Cardiac muscle cell (in vitro differentiated cells and primary cell): ENCODE data around the gene UPF3B. TPM values are rescaled to one million over a fixed set of nuclear protein-coding genes. Genes with fewer than 3 reads are reported as not detected.

Experiments used
- DNase-seq, 2 donors: peaks; one replicate each; pipeline versions ENCODE4 v3.0.0 to v3.0.0-alpha.2; 2010 to 2017; ENCODE audit warnings: low read depth in 1 of 2, low spot score in 1 of 2
- H3K27ac ChIP-seq: fragments of 200-600 bp; sonication (generic); 2 replicates; pipeline ENCODE4 v1.5.1; 2016
- H3K27me3 ChIP-seq: fragments of 200-600 bp; sonication (generic); 2 replicates; pipeline ENCODE4 v1.6.0; 2016; ENCODE audit warnings: control low read depth
- H3K36me3 ChIP-seq: fragments of 200-600 bp; sonication (generic); 2 replicates; pipeline ENCODE4 v1.5.1; 2016; ENCODE audit warnings: control low read depth
- H3K4me1 ChIP-seq: fragments of 200-600 bp; sonication (generic); 2 replicates; pipeline ENCODE4 v1.8.1; 2017; ENCODE audit warnings: low read depth, mild to moderate bottlenecking, mixed run types
- H3K4me3 ChIP-seq: fragments of 200-600 bp; sonication (generic); 2 replicates; pipeline ENCODE4 v1.5.1; 2016; ENCODE audit warnings: mild to moderate bottlenecking
- H3K9me3 ChIP-seq: fragments of 200-600 bp; sonication (generic); 2 replicates; pipeline ENCODE4 v1.5.1; 2017; ENCODE audit warnings: low read depth, mild to moderate bottlenecking, control low read depth
- CTCF ChIP-seq: IDR thresholded peaks from 2 replicates; pipeline ENCODE4 v1.5.1; 2012; ENCODE audit warnings: low read depth, mild to moderate bottlenecking, low read length
- polyA plus RNA-seq: library from polyadenylated mRNA; unstranded; fragments of >200 nt; fragmentation: Nextera tagmentation; extraction: Ambion mirVana; gene quantifications from 2 replicates; pipeline ENCODE4 v1.2.1, GENCODE V29; 2016
- total RNA-seq: library from RNA; depleted of rRNA; stranded (reverse); fragments of >200 nt; gene quantifications from 2 replicates; pipeline ENCODE4 v1.2.3, GENCODE V29; 2016

UPF3B gene
- total and polyA plus RNA-seq, 2 experiments from 2014 or later: 5.5 to 22.2 TPM

- DNase-seq: peak; percentile 17 to 45
- H3K27me3 ChIP-seq: no peaks in the 10 kb centered on the region
- H3K27ac ChIP-seq: peak overlapping the region; percentile 99
- peaks cover 3% of the 10 kb centered on the region for H3K4me1 ChIP-seq
- no peaks in the 10 kb centered on the region for H3K9me3 ChIP-seq
- peak; percentile 15 for TF ChIP-seq CTCF
- peaks cover 6% of the 10 kb centered on the region for H3K36me3 ChIP-seq
- H3K4me3 ChIP-seq: peak overlapping the region; percentile 63
Measured at GRCh38 chrX:119790977-119791436, 61.8 kb downstream of the UPF3B start.

GRCh38 chrX:119784747-119785446 is 67.9 kb downstream of the UPF3B start:
- Histone ChIP-seq H3K27ac (no peak overlapping the region), H3K9me3 (no peaks in the 10 kb centered on the region), H3K27me3 (no peaks in the 10 kb centered on the region), H3K4me3 (no peak overlapping the region), H3K36me3 (peaks cover 17% of the 10 kb centered on the region), H3K4me1 (peaks cover 3% of the 10 kb centered on the region)
- peak in 1 of 2 donors; percentile 41 for DNase-seq
- peak; percentile 59 for TF ChIP-seq CTCF

Other genes with a start within 250 kb of the UPF3B start
- gene NKRF, start 246.5 kb downstream of the UPF3B start, total RNA-seq: 4.3 and 5.1 TPM in 2 replicates
- 4.2 and 6.8 TPM in 2 replicates for gene NKRF, start 246.5 kb downstream of the UPF3B start, polyA plus RNA-seq
- gene SEPTIN6, start 159.8 kb downstream of the UPF3B start, total RNA-seq: 69.3 and 78.7 TPM in 2 replicates
- gene SEPTIN6, start 159.8 kb downstream of the UPF3B start, polyA plus RNA-seq: 51.0 and 54.6 TPM in 2 replicates
- 0.95 and 1.3 TPM in 2 replicates for gene SOWAHD, start 94.4 kb downstream of the UPF3B start, total RNA-seq
- 1.2 and 1.5 TPM in 2 replicates for gene SOWAHD, start 94.4 kb downstream of the UPF3B start, polyA plus RNA-seq
- 789 and 2,257 TPM in 2 replicates for gene RPL39, start 61.3 kb downstream of the UPF3B start, total RNA-seq
- 735 and 894 TPM in 2 replicates for gene RPL39, start 61.3 kb downstream of the UPF3B start, polyA plus RNA-seq
- gene RNF113A, start 18.8 kb upstream of the UPF3B start, total RNA-seq: 35.7 and 42.9 TPM in 2 replicates
- 26.0 and 28.3 TPM in 2 replicates for gene RNF113A, start 18.8 kb upstream of the UPF3B start, polyA plus RNA-seq
- gene NDUFA1, start 18.9 kb upstream of the UPF3B start, total RNA-seq: 38.3 and 71.7 TPM in 2 replicates
- 476 and 587 TPM in 2 replicates for gene NDUFA1, start 18.9 kb upstream of the UPF3B start, polyA plus RNA-seq
- not detected in 2 replicates for gene AKAP14, start 42.9 kb upstream of the UPF3B start, total RNA-seq
- not detected in 2 replicates for gene AKAP14, start 42.9 kb upstream of the UPF3B start, polyA plus RNA-seq
- gene NKAP, start 90.8 kb upstream of the UPF3B start, total RNA-seq: 6.8 and 8.3 TPM in 2 replicates
- gene NKAP, start 90.8 kb upstream of the UPF3B start, polyA plus RNA-seq: 5.6 and 6.9 TPM in 2 replicates
- not detected in 2 replicates for gene RHOXF2B, start 224.7 kb upstream of the UPF3B start, total RNA-seq
- not detected in 2 replicates for gene RHOXF2B, start 224.7 kb upstream of the UPF3B start, polyA plus RNA-seq